GM18526 (cell line): ENCODE measurements around the gene ARHGEF11.

Experiments
- POLR2A ChIP-seq: IDR thresholded peaks from 3 replicates; pipeline ENCODE4 v1.6.1; 2011; ENCODE audit not compliant: insufficient read length; ENCODE audit errors: extremely low read depth

ARHGEF11 gene

DNA sequence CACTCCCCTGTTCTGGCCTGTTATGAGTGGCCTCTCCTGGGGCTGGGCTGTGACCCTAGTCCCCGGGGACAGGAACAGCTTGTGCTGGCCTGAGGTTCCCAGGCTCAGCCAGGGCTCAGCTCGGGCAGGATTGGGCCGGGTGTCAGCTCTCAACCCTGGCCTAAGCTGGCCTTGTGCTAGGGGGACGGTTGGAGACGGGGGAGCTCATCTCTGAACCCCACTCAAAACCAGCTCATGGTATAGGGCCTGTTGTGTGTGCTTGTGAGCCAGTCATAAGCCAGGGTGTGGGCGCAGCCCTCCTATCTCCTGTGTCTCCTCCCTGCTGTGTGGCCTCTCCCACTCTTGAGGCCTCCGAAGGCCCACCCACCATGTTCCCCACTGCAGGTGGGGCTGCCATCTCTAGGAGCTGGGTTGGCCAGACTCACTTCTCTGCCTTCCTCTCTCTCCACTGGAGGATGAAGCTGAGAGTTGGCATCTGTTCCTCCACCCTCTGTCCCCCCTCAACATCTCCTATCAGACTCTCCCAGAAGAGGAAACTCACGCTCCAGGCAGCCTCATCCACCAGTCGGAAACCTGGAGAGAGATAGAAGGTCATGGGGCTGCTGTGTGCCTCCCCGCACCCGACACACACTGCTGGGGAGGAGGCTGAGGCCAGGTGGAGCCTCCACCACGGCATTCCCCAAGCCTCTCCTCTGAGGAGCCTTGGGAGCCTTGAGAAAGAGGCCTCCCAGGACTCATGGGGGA, 150.7 kb downstream of the ARHGEF11 start:
- no peak for TF ChIP-seq POLR2A

DNA sequence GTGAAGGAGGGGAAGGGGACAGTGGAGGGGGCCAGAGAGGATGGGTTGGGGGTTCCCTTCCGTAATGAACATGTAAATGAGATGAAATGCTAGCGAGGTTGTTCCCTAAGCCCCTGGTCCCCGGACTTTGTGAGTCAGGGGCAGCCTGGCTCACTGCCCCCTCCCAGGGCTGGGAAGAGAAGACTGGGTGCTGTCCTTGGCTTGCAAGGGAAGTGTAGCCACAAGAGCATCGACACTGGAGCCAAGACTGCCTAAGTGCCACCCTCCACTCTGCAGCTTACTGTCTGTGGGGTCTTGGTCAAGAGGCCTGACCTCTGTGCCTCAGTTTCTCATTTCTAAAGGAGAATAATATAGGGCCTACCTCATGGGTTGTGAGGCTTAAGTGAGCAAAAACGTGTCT, 151.5 kb downstream of the ARHGEF11 start:
- no peak for TF ChIP-seq POLR2A

- no peak for TF ChIP-seq POLR2A
Measured at GRCh38 chr1:156893048-156893953, 152.2 kb downstream of the ARHGEF11 start, which contains the start of gene PEAR1. Gene PEAR1, plus strand, starts transcription at chr1:156893718. Its CDS starts 10,209 bp downstream, at chr1:156903927.

GRCh38 chr1:156892190-156893047, 153.1 kb downstream of the ARHGEF11 start:
- TF ChIP-seq POLR2A, result no peak

DNA sequence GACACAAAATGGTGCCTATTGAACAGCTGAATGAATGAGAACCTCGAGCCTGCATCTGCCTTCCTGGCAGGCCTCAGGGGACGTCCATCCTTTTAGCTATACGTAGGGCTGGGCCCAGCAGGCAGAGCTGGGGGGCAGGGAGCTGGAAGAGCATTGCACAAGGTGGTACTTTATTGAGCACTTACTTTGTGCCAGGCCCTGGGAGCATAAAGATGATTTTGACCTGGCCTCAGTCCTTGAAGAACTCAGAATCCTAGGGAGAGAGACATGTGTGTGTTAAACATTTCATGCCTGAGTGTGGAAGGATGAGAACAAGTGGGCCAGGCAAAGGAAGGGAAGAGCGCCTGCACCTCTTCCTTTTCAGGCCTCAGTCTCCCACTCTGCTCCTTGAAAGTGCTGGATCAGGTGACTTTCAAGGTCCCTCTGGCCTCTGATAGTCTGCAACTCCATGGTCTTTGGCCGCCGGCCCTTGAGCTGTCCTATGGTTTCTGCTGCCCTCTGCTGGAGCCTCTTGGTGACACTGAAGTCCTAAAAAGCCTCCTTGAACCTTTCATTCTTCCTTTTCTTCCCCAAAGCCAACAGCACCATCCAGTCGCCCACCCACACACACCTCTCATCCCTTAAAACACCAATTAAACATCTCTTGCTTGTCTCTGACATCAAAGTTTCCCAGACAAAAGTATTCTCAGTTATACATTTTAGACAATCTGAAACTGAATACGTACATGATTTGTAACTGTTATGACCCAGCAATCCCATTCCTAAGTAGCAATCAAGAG, 155.6 kb downstream of the ARHGEF11 start:
- no peak for TF ChIP-seq POLR2A

DNA sequence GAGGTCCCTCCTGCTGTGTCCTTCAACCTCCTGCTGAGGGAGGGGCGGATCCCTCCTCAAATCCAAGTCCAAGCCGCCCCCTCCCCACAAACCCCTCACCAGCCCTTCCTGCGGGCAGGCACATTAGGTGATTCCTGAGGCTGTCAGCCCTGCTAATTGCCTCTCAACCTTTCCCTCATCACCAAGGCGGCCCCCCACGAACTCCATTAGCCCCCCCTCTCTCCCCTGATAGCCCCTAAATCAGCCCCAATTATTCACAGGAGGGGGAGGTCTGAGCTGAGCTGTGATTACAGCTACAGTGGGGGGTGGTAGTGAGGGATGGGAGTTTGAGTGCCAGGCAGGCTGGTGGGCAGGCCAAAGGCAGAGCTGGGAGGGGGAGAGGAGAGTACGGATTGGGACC, 157.8 kb downstream of the ARHGEF11 start:
- TF ChIP-seq POLR2A, result no peak

DNA sequence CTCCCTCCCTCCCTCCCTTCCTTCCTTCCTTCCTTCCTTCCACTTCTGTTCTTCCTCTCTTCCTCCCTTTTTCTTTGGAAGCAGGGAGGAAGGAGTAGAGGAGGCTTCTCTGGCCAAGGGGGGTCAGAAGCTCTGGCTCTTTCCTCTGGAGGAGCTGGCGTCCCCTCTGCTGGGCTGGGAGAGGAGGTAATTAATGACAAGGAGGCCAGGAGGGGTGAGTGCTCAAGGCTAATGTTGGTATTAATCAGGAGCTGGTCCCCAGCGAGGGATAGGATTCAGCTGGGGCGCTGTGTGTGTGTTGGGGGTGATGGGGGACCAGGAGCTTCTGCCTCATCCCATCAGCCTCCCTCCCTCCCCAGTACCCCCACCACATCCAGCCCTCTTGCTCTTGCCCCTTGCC, 158.2 kb downstream of the ARHGEF11 start:
- no peak for TF ChIP-seq POLR2A

GRCh38 chr1:156886583-156887281, 158.8 kb downstream of the ARHGEF11 start:
- no peak for TF ChIP-seq POLR2A

- TF ChIP-seq POLR2A, result no peak
Measured at GRCh38 chr1:156885880-156886355, 159.6 kb downstream of the ARHGEF11 start.

- no peak for TF ChIP-seq POLR2A
Measured at GRCh38 chr1:156885314-156885713, 160.2 kb downstream of the ARHGEF11 start.
